ENCODE data around the gene C8A.

The C8A gene

GRCh38 chr1:56854521-56855099 lies at the start of gene C8A:
TSS of gene C8A (plus strand) at chr1:56854797. CDS start at chr1:56854902, 105 bp downstream.
- no peak for DNase-seq

- no peak for DNase-seq
Measured at GRCh38 chr1:56806804-56807203, 47.8 kb upstream of the C8A start.

GRCh38 chr1:56808410-56808809 lies 46.2 kb upstream of the C8A start:
- DNase-seq = no peak

- DNase-seq = no peak
Measured at GRCh38 chr1:56811331-56811730, 43.3 kb upstream of the C8A start.

DNA sequence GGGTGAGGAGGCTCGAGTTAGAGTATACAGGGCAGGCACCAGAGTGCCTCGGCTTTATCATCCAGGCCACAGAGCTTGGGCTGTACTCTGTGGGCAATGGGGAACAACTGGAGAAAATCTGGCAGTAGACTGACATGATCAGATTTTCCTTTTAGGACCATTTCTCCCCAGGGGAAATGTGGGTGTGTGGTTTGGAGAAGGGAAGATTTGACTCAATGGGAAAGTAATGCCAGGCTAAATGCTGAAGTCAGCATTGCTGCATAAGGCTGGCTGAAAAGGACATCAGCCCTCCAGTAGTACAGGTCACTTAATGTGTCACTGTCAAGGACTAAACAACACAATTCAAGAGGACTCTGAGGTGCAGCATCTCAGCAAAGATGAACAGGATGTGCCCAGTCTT lies 40.4 kb upstream of the C8A start:
- no peak for DNase-seq

DNA sequence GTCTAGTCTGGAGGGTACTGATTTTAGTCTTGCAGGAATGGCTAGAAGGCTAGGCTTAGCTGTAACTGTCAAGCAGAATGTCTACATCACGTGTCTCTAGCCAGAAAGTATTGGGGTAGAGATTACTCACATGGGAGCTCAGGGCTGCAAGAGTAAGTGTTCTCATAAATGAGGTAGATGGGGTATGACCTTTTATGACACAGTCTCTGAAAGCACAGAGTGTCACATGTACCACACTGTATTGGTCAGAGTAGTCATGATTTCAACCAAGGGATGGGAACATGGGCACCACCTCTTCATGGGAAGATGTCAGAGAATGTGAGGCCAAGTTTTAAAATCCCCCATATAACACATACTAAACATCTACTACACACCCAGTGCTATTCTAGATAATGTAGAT lies 38.3 kb upstream of the C8A start:
- DNase-seq = no peak

- no peak for DNase-seq
Measured at GRCh38 chr1:56816909-56817308, 37.7 kb upstream of the C8A start.

DNA sequence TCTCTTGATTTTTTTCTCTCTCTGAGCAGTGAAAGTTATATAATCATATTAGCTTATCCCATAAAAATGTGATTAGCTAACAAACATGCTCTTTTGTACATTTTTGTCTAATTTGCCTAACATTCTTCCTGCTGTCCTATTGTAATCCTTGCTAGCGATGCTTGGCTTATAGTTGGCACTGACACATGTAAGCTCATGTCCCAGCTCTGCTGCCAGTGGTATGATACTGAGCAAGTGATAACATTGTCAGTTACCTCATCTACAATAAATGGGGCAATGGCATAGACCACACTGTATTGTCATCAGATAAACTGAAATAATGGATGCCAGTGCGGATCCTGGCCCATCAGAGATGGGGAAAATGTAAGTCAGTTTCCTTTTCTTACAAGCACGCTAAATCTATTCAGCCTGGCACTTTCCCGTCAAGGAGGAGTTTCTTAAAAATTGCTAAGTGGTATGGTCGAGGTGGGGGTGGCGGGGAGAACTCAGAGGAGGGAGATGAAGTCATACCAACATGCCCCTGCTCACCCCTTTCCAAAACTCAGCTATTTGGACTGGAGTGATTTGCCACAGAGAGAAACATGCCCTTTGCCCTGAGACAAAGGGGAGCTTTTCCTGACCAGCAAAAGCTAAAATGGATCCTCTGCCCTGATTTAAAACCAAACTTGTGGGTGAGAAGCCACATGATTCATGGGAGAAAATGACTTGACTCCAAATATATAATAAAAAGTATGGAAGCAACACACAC lies 36.7 kb upstream of the C8A start:
- no peak for DNase-seq

- no peak for DNase-seq
Measured at GRCh38 chr1:56819387-56819899, 35.2 kb upstream of the C8A start, which contains the start of gene FYB2. TSS of gene FYB2 (minus strand) at chr1:56819404. CDS start at chr1:56819290, 114 bp downstream.

DNA sequence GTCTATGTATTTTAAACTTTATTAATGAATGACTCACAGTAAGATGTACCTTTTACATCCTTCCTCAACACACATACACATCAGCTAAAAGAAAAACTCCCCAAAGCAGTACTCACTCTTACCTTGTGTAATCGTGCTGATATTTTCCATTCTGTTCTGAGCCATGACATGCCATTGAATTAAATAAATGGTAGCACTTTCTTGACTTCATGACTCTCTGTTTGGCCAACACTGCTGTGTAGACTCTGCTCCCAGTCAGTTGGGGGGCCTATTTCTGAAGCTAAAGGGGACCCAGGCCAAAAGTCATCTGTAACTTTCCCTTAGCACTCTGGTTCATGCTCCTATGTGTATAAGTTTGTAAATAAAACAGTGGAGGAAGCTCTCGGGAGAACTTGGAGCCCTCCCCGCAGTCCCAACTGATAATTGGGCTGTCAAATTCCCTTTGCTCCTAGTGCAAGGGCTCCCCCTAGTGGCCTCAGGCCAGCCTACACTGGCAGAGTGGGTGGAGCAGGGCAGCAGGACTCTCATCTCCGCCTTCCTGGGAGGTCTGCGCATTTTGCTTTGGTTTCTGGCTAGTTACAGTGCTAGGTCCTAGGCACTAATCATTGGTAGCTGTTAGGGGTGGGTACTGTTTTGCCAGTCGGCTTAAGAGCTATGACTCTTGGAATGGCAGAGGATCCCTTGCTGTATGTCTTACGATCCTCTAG lies 33.7 kb upstream of the C8A start:
- peak; percentile 75 to 76 for DNase-seq

- DNase-seq = no peak
Measured at GRCh38 chr1:56821462-56821797, 33.2 kb upstream of the C8A start.

DNA sequence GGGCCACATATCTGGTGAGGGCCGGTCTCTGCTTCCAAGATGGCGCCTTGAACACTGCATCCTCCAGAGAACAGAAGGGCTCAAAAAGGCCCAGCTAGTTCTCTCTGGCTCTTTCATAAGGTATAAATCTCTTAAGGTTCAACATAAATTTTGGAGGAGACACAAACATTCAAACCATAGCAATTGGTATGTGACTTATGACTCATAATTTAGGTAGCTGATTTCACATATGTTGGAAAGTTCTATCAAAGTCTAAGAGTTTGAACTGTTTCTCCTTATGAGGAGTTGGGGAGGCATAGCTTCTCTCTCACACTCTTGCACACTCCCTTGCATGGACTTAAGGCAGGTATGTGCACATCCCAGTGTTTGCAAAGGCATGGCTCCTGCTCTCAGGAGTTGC lies 30.3 kb upstream of the C8A start:
- no peak for DNase-seq

- DNase-seq = no peak
Measured at GRCh38 chr1:56824938-56825337, 29.7 kb upstream of the C8A start.

GRCh38 chr1:56825436-56825835 lies 29.2 kb upstream of the C8A start:
- no peak for DNase-seq

- DNase-seq = no peak
Measured at GRCh38 chr1:56827711-56828110, 26.9 kb upstream of the C8A start.

- no peak for DNase-seq
Measured at GRCh38 chr1:56830052-56830451, 24.5 kb upstream of the C8A start.

DNA sequence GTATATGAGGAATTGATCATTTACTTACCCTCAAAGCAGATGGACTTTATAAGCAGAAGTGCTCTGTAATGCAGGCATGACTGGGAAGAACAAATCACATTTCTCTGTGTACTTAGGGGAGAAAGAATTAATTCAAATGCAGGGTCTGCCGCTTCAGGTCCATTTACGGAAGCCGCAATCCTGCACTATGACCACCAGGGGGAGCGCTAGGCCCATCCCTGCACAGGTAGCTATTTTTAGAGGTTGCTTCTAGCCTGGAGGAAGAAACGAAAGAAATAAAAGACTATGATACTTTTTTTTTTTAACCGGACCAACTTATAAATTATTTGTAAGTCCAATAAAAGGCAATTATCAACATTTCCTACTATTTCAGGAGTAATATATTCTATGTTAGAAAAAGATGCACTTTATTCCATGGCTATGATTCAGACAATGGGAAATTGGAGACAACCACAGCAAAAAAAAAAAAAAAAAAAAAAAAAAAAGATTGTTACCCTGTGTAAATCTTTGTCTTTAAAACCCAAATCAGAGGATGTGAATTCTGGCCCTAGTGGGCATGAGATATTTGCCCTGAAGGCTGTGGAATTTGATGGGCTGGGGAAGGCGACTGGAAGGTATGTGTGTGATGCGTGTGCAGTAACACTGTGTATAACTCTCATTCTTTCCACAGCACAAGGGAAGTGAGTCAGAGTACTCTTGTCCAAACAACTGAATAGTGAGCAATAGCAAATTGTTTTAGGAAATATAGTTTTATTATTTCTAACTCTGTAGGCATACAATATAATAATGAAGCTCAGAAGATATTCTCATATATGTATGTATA lies 22.5 kb upstream of the C8A start:
- DNase-seq = peak; percentile 60 to 70

DNA sequence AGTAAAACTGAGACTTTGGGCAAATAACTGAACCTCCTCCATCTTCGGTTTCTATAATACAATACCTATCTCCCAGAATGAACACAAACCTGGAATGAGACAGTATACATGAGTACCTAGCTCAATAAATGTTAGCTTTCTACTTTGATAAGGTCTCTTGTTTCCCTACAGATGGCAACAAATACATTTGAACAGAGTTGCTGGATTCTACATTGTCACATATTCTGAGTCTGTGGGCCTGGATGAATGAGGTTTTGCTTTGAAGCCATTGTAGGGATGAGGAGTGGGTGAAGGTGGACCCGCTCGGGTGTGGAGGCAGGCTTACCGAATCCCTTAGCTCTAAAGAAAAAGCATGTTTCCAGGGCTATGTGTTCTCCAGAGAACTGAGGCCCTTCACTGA lies 21.5 kb upstream of the C8A start:
- no peak for DNase-seq

- DNase-seq = no peak
Measured at GRCh38 chr1:56834137-56834900, 20.3 kb upstream of the C8A start.

GRCh38 chr1:56835657-56836056 lies 18.9 kb upstream of the C8A start:
- no peak for DNase-seq

- no peak for DNase-seq
Measured at GRCh38 chr1:56836359-56836758, 18.2 kb upstream of the C8A start.

DNA sequence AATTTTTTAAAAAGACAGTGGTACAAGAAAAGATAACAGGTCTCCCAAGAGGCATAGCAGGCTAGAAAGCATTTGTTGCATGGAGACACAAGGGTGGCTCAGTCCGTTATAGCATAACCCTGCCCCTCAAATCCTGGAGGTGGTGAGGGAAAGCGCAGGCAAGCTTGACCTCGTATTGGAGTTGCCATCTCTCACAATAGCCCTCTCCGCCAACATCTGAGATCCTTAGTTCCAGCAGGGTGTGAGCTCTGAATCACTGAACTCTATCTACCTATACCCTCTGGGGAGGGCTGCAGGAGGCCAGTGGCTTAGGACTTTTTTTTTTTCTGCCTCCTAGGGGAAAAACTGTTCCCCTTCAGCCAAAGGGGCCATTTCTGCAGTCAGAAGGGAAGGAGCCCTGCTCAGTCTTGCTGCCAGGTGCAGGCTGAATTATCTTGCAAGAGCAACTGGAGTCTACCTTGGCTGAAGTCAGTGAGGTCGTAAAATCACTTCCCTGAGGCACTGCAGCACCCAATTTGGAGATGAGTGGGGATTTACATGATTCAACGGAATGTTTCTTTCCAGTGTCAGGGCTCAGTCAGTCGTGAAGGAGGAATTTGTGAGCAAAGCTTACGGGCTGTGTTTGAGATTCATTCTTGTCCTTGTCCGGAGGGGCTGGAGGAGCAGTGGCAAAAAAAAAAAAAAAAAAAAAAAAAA lies 17.2 kb upstream of the C8A start:
- DNase-seq = no peak
